ENCODE results near the gene SLC24A5.
A peak's percentile ranks its signal among the peaks of the same experiment; 100 is the strongest.

SLC24A5 gene

DNA sequence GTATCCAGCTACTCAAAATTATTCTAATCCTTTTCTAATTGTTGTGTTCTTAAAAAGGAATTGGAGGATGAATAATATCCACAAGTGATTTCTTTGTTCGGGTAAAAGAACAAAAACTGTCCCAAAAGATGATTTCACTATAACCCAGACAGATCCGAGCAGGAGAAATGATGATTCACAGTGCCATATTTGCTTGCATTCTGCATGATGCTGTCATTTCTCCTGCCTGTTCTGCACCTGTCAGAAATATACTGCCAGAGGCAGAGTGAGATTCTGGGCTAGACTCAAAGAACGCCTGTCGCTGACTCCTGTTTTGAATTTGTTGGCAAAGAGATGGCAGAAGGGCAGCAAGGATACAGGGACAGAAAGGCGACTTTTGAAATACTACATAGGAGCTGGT is 34.7 kb upstream of the SLC24A5 start:
- DNase-seq (ENCODE audit: low read depth) = no peak
- TF ChIP-seq, protein P1, sequence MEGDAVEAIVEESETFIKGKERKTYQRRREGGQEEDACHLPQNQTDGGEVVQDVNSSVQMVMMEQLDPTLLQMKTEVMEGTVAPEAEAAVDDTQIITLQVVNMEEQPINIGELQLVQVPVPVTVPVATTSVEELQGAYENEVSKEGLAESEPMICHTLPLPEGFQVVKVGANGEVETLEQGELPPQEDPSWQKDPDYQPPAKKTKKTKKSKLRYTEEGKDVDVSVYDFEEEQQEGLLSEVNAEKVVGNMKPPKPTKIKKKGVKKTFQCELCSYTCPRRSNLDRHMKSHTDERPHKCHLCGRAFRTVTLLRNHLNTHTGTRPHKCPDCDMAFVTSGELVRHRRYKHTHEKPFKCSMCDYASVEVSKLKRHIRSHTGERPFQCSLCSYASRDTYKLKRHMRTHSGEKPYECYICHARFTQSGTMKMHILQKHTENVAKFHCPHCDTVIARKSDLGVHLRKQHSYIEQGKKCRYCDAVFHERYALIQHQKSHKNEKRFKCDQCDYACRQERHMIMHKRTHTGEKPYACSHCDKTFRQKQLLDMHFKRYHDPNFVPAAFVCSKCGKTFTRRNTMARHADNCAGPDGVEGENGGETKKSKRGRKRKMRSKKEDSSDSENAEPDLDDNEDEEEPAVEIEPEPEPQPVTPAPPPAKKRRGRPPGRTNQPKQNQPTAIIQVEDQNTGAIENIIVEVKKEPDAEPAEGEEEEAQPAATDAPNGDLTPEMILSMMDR (conservative IDR thresholded peaks at IDR 0.05; ENCODE audit: low read length) = no peak
- H3K4me3 ChIP-seq (ENCODE audit: low read length) = no peak overlapping the region

DNA sequence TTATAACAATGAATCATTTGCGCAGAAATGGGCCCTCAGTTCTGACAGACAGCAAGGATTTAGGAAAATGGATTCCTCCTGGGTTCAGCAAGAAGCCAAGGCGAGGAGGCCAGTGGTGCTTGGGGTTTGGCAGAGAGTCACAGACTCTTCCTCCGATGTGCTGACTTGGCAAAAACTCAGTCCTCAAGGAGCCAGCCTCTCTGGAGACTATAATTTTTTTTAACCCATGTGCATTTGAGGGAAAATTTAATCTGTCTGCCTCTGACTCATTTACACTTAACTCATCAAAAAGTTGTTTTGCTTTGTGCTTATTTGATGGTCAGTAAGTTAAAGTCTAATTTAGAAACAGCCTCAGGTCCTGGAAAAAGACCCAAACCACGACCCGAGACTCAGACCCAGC is 34.2 kb upstream of the SLC24A5 start:
- DNase-seq (ENCODE audit: low read depth) = peak; percentile 42
- TF ChIP-seq, protein P1 (conservative IDR thresholded peaks at IDR 0.05; ENCODE audit: low read length) = no peak
- no peak overlapping the region for H3K4me3 ChIP-seq (ENCODE audit: low read length)

DNA sequence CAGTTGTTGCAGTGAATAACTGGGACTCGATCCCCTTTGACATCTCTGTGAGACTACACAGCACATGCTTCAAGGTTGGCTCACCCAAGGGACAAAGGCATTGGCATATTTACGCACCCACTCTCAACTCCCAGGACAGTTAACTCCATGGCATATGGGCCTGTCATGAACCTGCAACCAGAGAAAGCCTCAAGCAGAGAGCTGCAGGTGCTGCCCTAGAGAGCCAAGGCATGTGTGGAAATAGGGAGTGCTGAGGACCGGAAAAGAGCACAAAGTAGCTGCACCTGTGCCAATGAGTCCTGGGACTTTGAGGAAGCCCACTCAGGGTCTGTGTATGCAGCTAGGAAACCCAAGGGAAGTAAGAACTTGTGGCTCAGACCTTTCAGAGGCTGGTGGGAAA is 32.9 kb upstream of the SLC24A5 start:
- TF ChIP-seq, protein P1 (conservative IDR thresholded peaks at IDR 0.05; ENCODE audit: low read length) = no peak
- H3K4me3 ChIP-seq (ENCODE audit: low read length) = no peak overlapping the region
- no peak for DNase-seq (ENCODE audit: low read depth)

DNA sequence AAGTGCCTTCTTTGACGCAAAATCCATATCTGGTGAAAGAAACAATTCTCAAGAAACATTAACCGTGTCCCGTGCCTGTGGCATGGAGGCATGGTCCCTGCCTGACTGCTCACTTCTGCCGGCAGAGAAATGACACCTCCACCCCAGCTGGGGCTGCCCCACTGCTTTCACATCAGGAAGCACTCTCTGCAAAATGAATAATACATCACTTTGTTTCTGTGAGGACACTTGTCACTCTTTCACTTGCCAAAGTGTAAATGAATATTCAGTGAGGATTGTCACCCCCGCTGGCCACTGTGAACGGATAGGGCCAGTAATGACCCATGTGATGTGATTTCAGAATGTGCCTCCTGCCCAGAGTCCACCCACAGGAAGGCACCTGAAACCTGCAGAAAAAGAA is 31.1 kb upstream of the SLC24A5 start:
- TF ChIP-seq, protein P1 (conservative IDR thresholded peaks at IDR 0.05; ENCODE audit: low read length) = no peak
- no peak overlapping the region for H3K4me3 ChIP-seq (ENCODE audit: low read length)
- DNase-seq (ENCODE audit: low read depth) = no peak

DNA sequence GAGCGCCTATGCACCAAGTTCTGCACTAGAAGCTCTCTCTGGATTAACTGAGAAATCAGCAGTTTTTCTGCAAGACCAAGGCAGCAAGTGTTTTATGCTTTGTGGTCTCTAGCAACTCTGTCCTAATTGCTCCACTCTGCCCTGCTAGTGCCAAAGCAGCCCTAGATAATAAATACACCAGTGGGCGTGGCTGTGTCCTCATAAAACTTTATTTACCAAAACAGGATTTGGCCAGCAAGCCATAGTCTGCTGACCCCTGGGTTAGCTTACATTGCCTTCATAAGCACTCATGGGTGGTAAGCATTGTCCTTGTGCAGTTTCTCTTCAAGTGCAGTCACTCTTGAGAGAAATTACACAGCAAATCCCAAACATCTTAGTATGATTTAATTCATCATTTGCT is 30.7 kb upstream of the SLC24A5 start:
- no peak for DNase-seq (ENCODE audit: low read depth)

DNA sequence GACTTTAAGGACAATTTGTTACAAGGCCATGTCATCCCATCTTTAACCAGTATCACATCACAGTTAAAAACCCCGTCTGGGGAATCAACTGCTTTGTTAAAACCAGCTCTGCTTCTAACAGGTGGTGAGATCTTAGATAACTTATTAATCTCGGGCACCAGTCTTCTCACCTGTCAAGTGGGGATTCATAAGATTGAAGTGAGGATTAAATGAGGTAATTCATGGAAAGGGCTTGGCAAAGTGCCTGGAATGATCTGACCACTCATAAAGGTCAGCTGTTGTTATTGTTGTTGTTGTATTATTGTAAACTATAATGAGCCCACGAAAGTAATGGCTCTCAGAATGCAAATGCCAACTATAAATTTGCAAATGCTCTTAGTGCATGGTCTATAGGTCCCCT is 30.1 kb upstream of the SLC24A5 start:
- DNase-seq (ENCODE audit: low read depth) = no peak
- TF ChIP-seq, protein P1 (conservative IDR thresholded peaks at IDR 0.05; ENCODE audit: low read length) = no peak
- no peak overlapping the region for H3K4me3 ChIP-seq (ENCODE audit: low read length)

More for the DNA sequence above, 30.7 kb upstream of the SLC24A5 start:
- TF ChIP-seq, protein P1 (conservative IDR thresholded peaks at IDR 0.05; ENCODE audit: low read length) = no peak
- H3K4me3 ChIP-seq (ENCODE audit: low read length) = no peak overlapping the region

DNA sequence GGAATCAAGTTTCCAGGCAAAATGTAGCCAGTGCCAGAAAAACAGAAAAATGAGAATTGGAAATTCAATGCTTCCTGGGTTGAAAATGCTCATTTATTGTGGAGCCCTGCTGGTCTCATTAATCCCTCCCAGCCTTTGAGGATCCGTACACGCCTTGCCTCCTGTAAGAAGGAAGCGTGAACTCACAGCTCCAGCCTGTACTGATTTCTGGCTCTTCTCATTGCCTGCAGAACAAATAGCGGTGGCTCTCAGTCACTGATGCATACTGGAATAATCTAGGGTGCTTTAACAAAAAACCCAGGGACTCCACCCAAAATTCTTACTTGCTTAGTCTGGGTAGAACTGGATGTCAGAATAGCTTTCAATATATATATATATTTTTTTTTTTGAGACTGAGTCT is 29.3 kb upstream of the SLC24A5 start:
- DNase-seq (ENCODE audit: low read depth) = no peak
- no peak overlapping the region for H3K4me3 ChIP-seq (ENCODE audit: low read length)
- TF ChIP-seq, protein P1 (conservative IDR thresholded peaks at IDR 0.05; ENCODE audit: low read length) = no peak
